Measurements from ENCODE around the gene CHD2. TPM values are rescaled to one million over a fixed set of nuclear protein-coding genes. Genes with fewer than 3 reads are reported as not detected.
A peak's percentile ranks its signal among the peaks of the same experiment; 100 is the strongest.

Gene CHD2
- total RNA-seq, 1 experiment from 2014 or later: 85.0 TPM

DNA sequence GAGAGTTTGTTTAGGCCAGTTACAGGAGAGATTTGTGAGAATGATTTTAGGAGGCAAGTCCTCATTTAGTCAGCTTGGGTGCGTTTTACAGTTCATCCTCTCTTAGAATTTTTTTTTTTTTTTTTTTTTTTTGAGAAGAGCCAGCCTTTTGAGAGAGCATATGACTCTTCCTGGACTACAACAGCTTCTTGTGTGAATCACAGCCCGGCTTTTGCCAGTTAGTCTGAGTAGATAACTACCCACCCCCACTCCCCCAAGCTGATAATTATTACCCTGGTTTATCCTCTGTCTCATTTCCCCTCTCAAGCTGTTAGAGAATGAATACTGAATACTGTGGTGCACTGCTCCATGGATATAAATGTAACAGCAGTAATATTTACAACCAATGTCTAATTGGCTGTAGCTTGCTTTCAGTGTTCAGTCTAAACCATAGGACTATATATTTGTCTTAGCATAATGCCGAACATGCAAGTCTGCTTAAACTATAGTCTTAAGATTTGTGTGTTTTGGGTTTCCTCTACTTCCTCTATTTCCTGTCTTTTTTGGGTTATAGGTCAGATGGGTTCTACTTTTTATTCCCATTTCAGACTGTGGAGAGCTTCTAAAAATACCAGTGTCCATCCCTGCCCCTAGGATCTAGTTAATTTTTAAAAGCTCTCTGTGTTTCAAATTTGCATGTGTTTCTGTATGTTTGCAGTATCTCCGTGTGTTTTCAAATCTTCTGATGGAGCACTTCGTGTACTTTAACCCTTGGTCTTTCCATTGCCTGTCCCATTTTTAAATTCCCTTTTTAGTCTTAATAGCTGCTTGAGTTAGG lies 8.0 kb downstream of the CHD2 start:
- POLR2A ChIA-PET: interaction anchor here (0.6 to 1.6 kb wide), 3 partner anchors 10 to 99 kb away, joined by 3 to 6 read pairs (median 6); no protein-coding TSS in a partner anchor
- CTCF ChIA-PET: no interaction called here
- intact Hi-C loops (cut with micrococcal nuclease; ENCODE audit: unreplicated experiment): no loop called here
- Mint-ChIP-seq H3K4me1 (ENCODE audit: low read depth, unreplicated experiment) (peaks cover 62% of the 10 kb centered on the region), H3K9me3 (ENCODE audit: unreplicated experiment) (no peaks in the 10 kb centered on the region), H3K4me3 (ENCODE audit: unreplicated experiment) (peak overlapping the region; percentile 62), H3K36me3 (ENCODE audit: insufficient read depth, unreplicated experiment) (peaks cover 94% of the 10 kb centered on the region), H3K27me3 (ENCODE audit: insufficient read depth, unreplicated experiment) (no peaks in the 10 kb centered on the region), H3K27ac (ENCODE audit: unreplicated experiment) (peak overlapping the region; percentile 65)
- no TSS peak for BruUV-seq (replicated peaks)
- H3K4me3 ChIP-seq (ENCODE audit: low read depth, low read length): no peak overlapping the region
- DNase-seq: no peak
- H3K36me3 ChIP-seq (ENCODE audit: control insufficient read depth, insufficient read depth, low read length): no peaks in the 10 kb centered on the region
- H3K9me3 ChIP-seq: no peaks in the 10 kb centered on the region
- peaks cover 77% of the 10 kb centered on the region for H3K4me1 ChIP-seq
- H3K27me3 ChIP-seq (replicated peaks; ENCODE audit: control insufficient read depth, insufficient read depth, low read length): no peaks in the 10 kb centered on the region
- TF ChIP-seq, protein P1, sequence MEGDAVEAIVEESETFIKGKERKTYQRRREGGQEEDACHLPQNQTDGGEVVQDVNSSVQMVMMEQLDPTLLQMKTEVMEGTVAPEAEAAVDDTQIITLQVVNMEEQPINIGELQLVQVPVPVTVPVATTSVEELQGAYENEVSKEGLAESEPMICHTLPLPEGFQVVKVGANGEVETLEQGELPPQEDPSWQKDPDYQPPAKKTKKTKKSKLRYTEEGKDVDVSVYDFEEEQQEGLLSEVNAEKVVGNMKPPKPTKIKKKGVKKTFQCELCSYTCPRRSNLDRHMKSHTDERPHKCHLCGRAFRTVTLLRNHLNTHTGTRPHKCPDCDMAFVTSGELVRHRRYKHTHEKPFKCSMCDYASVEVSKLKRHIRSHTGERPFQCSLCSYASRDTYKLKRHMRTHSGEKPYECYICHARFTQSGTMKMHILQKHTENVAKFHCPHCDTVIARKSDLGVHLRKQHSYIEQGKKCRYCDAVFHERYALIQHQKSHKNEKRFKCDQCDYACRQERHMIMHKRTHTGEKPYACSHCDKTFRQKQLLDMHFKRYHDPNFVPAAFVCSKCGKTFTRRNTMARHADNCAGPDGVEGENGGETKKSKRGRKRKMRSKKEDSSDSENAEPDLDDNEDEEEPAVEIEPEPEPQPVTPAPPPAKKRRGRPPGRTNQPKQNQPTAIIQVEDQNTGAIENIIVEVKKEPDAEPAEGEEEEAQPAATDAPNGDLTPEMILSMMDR (IDR thresholded peaks at IDR 0.05; ENCODE audit: insufficient read depth in 1 of 2, low read depth in 1 of 2, low read length in 1 of 2, severe bottlenecking in 1 of 2, unreplicated experiment in 1 of 2): no peak

DNA sequence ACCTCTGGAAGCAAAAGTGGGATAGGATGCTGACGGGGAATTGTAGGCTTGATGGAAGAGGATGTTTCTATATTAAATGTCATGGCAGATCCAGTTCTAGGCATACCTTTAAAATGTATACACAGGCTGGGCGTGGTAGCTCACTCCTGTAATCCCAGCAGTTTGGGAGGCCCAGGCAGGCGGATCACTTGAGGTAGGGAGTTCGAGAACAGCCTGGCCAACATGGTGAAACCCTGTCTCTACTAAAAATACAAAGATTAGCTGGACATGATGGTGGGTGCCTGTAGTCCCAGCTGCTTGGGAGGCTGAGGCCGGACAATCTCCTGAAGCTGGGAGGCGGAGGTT lies 8.6 kb downstream of the CHD2 start:
- peaks cover 63% of the 10 kb centered on the region for H3K4me1 Mint-ChIP-seq (ENCODE audit: low read depth, unreplicated experiment)
- no peaks in the 10 kb centered on the region for H3K27me3 Mint-ChIP-seq (ENCODE audit: insufficient read depth, unreplicated experiment)
- ChIA-PET CTCF (no interaction called here), POLR2A (interaction anchor here (0.6 to 1.6 kb wide), 3 partner anchors 9 to 89 kb away, joined by 3 to 6 read pairs (median 3); no protein-coding TSS in a partner anchor)
- TF ChIP-seq, protein P1 (IDR thresholded peaks at IDR 0.05; ENCODE audit: insufficient read depth in 1 of 2, low read depth in 1 of 2, low read length in 1 of 2, severe bottlenecking in 1 of 2, unreplicated experiment in 1 of 2): no peak
- no peak for DNase-seq
- peak overlapping the region; percentile 62 for H3K4me3 Mint-ChIP-seq (ENCODE audit: unreplicated experiment)
- intact Hi-C loops (cut with micrococcal nuclease; ENCODE audit: unreplicated experiment): no loop called here
- no peaks in the 10 kb centered on the region for H3K36me3 ChIP-seq (ENCODE audit: control insufficient read depth, insufficient read depth, low read length)
- no TSS peak for BruUV-seq (replicated peaks)
- peak overlapping the region; percentile 65 for H3K27ac Mint-ChIP-seq (ENCODE audit: unreplicated experiment)
- H3K4me3 ChIP-seq (ENCODE audit: low read depth, low read length): no peak overlapping the region
- no peaks in the 10 kb centered on the region for H3K9me3 ChIP-seq
- peaks cover 83% of the 10 kb centered on the region for H3K4me1 ChIP-seq
- no peaks in the 10 kb centered on the region for H3K9me3 Mint-ChIP-seq (ENCODE audit: unreplicated experiment)
- peaks cover 97% of the 10 kb centered on the region for H3K36me3 Mint-ChIP-seq (ENCODE audit: insufficient read depth, unreplicated experiment)
- H3K27me3 ChIP-seq (replicated peaks; ENCODE audit: control insufficient read depth, insufficient read depth, low read length): no peaks in the 10 kb centered on the region

DNA sequence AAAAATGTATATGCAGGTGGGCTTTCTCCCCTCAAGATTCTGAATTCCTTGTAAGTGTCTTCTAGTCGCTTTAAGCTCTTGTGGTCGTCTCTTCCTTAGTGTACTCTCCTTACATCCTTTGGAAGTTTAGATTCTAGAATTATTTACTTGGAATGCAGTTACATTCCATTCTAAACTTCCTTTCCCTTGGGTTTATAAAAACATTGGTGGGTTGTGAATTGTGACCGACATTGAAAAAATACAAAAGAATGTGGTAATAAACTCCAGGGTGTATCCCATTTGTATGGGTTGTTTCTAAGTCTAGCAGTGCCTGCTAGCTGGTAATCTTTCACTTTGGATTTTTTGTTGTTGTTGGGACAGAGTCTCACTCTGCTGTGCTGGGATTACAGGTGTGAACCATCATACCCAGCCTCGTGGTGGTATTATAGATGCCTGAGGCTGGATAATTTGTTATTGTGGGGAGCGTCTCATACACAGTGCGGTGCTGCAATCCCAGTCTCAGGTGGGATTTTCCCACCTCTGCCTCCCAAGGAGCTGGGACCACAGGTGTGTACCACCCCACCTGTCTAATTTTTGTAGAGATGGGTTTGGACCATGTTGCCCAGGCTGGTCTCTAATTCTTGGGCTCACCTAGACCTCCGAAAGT lies 9.1 kb downstream of the CHD2 start:
- Mint-ChIP-seq H3K36me3 (ENCODE audit: insufficient read depth, unreplicated experiment) (peaks cover 93% of the 10 kb centered on the region), H3K27me3 (ENCODE audit: insufficient read depth, unreplicated experiment) (no peaks in the 10 kb centered on the region), H3K4me1 (ENCODE audit: low read depth, unreplicated experiment) (peaks cover 58% of the 10 kb centered on the region), H3K9me3 (ENCODE audit: unreplicated experiment) (no peaks in the 10 kb centered on the region), H3K4me3 (ENCODE audit: unreplicated experiment) (peak overlapping the region; percentile 31), H3K27ac (ENCODE audit: unreplicated experiment) (peak overlapping the region; percentile 65)
- H3K9me3 ChIP-seq: no peaks in the 10 kb centered on the region
- POLR2A ChIA-PET: interaction anchor here (0.6 to 1.6 kb wide), 3 partner anchors 9 to 90 kb away, joined by 3 to 6 read pairs (median 3); no protein-coding TSS in a partner anchor
- no peaks in the 10 kb centered on the region for H3K36me3 ChIP-seq (ENCODE audit: control insufficient read depth, insufficient read depth, low read length)
- peaks cover 88% of the 10 kb centered on the region for H3K4me1 ChIP-seq
- no TSS peak for BruUV-seq (replicated peaks)
- CTCF ChIA-PET: no interaction called here
- H3K4me3 ChIP-seq (ENCODE audit: low read depth, low read length): no peak overlapping the region
- no peaks in the 10 kb centered on the region for H3K27me3 ChIP-seq (replicated peaks; ENCODE audit: control insufficient read depth, insufficient read depth, low read length)
- no peak for DNase-seq
- TF ChIP-seq, protein P1 (IDR thresholded peaks at IDR 0.05; ENCODE audit: insufficient read depth in 1 of 2, low read depth in 1 of 2, low read length in 1 of 2, severe bottlenecking in 1 of 2, unreplicated experiment in 1 of 2): no peak
- intact Hi-C loops (cut with micrococcal nuclease; ENCODE audit: unreplicated experiment): no loop called here

All from Caco-2 (cell line).